Fibroblast of upper back skin (primary cell): Measurements from ENCODE around the gene ZNF669.
"Not testable (repeated sequence)": the region's sequence is repeated elsewhere in the genome, so short reads cannot be mapped to it uniquely, and the experiment has no call there.

Experiments used
- DNase-seq: peaks from one replicate; pipeline ENCODE4 v3.0.0-alpha.2; 2013

Gene ZNF669

GRCh38 chr1:247103859-247104591 is at the start of gene ZNF669:
Gene ZNF669 (minus strand): TSS chr1:247104356. CDS start chr1:247104199, 157 bp downstream.
- DNase-seq = peak; percentile 95

DNA sequence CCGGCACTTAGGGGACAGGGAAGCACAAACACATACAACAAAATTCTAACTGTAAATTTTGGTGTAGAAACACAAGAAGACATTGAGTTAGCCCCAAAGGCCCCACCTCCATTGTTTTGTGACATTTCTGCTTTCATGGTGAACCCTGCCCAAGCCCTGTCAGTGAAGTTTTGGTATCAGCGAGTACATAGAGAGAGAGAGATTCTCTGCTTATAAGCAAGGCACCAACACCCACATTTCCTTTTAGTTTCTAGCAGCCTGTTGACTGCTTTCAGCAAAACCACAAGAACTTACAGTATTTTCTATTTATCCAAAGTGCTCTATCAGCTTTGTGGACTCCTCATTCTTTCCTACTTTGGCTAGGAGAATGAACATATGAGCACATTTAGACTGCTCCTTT is 43.6 kb upstream of the ZNF669 start:
- no peak for DNase-seq

DNA sequence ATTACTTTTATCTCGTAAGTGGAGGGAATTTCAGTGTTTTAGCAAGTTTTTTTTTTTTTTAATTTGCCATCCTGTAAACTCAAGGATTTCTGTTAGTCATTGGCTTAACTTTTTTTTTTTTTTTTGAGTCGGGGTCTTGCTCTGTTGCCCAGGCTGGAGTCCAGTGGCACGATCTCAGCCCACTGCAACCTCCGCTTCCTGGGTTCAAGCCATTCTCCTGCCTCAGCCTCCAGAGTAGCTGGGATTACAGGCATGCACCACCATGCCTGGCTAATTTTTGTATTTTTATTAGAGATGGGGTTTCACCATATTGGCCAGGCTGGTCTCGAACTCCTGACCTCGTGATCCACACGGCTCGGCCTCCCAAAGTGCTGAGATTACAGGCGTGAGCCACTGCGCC is 43.0 kb upstream of the ZNF669 start:
- DNase-seq = not testable (repeated sequence)

GRCh38 chr1:247146671-247147070 is 42.5 kb upstream of the ZNF669 start:
- DNase-seq = no peak

DNA sequence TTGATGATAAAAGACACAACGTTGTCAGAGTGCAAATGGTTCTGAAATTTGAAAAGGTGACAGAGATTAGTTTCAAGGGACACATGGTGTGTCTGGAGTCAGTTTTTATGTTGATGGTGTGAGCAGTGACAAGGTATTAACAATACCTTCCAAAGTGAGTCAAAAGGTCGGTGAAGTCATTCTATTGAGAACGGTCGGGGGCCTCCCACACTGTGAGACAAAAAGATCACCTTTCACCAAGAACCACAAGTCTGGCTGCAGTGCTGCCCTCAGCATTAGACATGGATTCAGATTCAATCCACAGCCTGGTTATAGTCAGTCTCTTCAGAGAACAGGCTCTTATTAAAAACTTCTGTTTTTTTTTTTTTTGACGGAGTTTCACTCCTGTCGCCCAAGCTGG is 41.1 kb upstream of the ZNF669 start:
- no peak for DNase-seq

DNA sequence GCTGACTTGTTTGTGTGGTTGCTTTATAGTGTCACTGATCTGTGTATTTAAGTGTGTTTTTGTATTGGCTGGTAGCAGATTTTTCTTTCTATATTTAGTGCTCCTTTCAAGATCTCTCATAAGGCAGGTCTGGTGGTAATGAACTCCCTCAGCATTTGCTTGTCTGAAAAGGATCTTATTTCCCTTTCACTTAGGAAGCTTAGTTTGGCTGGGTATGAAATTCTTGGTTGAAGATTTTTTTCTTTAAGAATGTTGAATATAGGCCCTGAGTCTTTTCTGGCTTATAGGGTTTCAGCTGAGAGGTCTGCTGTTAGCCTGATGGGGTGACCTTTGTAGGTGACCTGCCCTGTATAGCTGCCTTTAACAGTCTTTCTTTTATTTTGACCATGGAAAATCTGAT is 35.4 kb upstream of the ZNF669 start:
- not testable (repeated sequence) for DNase-seq

DNA sequence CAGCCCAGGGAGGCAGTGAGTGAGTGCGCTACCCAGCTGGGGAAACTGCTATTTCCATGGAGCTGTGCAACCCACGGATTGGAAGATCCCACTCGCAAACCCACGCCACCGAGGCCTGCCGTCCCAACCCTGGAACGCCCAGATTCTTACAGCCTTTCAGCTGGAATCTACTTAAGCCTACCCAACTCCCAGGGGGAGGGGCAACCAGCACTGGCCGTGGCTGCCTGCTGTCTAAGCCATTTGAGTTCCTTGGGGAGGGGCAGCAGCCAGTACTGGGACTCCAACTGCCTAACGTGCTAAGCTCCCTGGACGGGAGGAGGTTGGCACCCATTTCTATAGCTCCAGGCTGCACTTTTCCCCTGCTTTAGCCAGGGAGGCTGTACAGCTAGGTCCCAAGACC is 27.1 kb upstream of the ZNF669 start:
- no peak for DNase-seq

GRCh38 chr1:247127519-247128282 is 23.5 kb upstream of the ZNF669 start:
- DNase-seq = not testable (repeated sequence)

GRCh38 chr1:247126601-247127000 is 22.4 kb upstream of the ZNF669 start:
- not testable (repeated sequence) for DNase-seq

- DNase-seq = not testable (repeated sequence)
These were observed 22.0 kb upstream of the ZNF669 start for GRCh38 chr1:247126166-247126565.

GRCh38 chr1:247121382-247121781 is 17.2 kb upstream of the ZNF669 start:
- DNase-seq = no peak

DNA sequence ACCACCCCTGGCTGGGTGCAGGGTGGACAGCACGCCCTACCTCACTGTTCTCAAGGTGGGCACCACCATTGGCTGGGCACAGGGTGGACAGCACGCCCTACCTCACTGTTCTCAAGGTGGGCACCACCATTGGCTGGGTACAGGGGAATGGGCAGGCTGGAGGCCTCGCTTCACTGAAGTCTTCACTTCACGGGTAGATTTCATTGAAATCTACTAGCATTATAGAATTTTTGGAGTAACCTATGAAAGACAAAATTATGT is 16.2 kb upstream of the ZNF669 start:
- not testable (repeated sequence) for DNase-seq

- DNase-seq = no peak
These were observed 15.6 kb upstream of the ZNF669 start for GRCh38 chr1:247119600-247120407.

DNA sequence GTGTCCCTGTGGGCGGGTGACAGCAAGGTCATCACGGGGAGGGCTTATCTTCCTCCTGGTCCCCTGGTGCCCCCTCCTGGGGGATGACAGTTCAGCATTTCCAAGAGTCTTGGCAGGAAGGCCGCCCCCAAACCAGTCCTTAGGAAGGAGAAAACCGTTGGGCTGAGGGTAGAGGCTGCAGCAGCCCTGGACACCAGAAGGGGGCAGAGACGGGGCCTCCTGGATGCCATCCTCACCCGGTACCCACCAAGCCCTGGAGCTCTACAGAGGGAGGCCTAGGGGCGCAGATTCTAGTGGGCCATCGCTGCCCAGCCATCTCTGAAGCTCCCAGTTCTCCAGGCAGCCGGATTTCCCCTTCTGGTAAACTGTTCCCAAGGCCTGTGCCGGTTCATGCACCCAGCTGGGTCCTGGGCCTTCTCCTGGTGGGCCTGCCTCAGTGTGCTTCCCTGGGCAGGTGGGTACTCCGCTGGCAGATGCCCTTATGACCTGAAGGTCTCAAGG is 14.8 kb upstream of the ZNF669 start:
- peak; percentile 4 for DNase-seq

GRCh38 chr1:247115545-247115944 is 11.4 kb upstream of the ZNF669 start:
- DNase-seq = no peak

DNA sequence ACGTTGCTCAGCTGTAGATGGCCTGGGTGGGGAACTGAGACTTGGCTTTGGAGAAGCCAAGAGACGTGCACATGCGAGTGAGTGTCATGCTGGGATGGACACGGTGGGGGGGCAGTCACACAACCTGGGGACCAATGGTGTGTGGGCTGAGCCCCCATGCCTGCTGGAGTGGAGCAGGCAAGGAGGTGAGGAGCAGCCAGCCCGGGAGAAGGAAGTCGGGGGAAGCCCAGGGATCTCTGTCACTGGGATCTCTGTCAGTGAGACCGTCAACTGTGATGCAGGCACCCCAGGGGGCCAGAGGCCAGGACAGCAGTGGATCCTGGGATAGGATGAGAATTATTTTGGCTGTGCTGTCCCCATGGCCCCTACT is 11.0 kb upstream of the ZNF669 start:
- no peak for DNase-seq

- no peak for DNase-seq
These were observed 10.4 kb upstream of the ZNF669 start for GRCh38 chr1:247114351-247115140.

- no peak for DNase-seq
These were observed 9.6 kb upstream of the ZNF669 start for GRCh38 chr1:247113733-247114271.

DNA sequence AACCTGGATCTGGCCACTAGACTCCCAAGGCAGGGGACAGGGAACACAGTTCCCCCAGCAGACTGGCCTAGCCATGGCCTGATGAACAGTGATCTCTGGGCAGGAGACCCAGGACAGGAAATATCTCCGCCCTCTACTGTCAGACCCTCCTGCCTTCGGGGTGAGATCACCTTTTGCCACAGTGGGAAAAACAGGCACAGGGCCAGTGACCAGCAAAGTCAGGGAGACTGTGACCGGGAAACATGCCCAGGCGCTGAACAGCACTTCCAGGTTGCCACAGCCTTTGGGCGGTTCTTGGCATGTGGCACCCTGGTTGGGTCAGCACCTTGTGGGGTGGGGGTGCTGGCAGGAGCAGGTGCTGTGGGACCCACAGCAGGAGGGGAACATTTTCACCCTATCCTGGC is 8.9 kb upstream of the ZNF669 start:
- no peak for DNase-seq

DNA sequence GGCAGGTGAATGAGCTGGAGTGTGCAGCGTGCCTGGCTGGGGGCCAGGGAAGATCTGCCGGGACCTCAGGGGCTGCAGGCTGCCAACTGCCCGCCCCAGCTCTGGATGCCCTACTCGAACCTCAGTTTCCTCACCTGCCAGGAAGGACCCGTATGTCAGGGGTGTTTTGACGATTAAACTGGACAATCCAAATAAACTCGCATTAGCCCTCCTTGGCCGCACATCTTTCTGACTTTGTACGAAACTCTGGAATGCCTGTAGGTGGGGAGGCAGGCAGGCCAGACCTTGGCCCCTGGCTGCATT is 8.3 kb upstream of the ZNF669 start:
- no peak for DNase-seq

DNA sequence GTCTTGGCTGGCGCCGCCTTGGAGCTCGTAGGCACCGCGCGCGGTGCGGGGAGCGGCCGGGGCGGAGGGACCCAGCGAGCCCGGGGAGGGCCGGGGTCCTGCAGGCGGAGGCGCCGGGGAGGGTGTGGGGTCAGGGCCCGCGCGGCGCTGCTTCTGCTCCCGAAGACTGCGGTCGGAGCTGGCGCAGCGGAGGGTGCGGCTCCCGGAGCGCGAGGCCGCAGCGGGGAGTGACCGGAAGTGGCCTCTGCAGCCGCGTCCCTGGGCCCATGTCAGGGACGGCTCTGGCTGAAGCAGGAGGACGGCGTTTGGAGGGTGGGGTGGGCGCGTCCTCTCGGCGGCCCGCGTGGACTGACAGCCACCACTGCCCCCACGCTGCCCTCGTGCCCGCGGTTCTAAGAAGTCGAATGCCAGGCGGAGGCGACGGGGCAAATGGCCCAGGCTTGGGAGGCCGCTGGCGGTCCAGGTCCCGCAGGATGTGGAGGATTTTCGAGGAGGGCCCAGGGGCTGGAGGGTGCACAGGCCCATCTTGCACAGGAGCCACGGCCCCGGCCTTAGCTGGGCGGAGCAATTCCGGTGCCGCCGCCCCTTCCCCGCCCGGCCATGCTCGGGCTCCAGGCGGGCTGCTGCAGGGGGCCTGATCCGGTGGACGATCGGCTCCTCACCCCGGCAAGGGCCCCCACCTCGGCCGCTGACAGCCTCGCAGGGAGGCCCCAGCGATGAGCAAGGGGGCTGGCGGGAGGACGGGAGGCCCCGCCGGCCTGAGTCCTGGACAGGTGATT is 7.7 kb upstream of the ZNF669 start:
- peak; percentile 21 for DNase-seq

- no peak for DNase-seq
These were observed 7.1 kb upstream of the ZNF669 start for GRCh38 chr1:247111259-247111699.
